Gastrocnemius medialis (tissue), 4 donors: ENCODE data around the gene KIF26B.

Experiments
- POLR2A ChIP-seq, 2 donors: fragments of 450-650 bp; IDR thresholded peaks; one replicate each; pipeline ENCODE4 v1.6.1; 2017; ENCODE audit warnings: antibody characterized with exemption in 2 of 2, mild to moderate bottlenecking in 2 of 2, moderate library complexity in 2 of 2
- TF ChIP-seq, protein P1 (sequence below), 5 experiments: fragments of 450-650 bp in 3 of 5; fragments of 200-600 bp in 2 of 5; sonication (generic) in 2 of 5; IDR thresholded peaks in 4 of 5; conservative IDR thresholded peaks in 1 of 5; 1 replicate in 4 of 5; 2 replicates in 1 of 5; pipeline ENCODE4 v1.5.1; 2016 to 2019; ENCODE audit warnings: antibody characterized with exemption in 5 of 5, mild to moderate bottlenecking in 3 of 5, moderate library complexity in 3 of 5

- TF ChIP-seq, protein P1, sequence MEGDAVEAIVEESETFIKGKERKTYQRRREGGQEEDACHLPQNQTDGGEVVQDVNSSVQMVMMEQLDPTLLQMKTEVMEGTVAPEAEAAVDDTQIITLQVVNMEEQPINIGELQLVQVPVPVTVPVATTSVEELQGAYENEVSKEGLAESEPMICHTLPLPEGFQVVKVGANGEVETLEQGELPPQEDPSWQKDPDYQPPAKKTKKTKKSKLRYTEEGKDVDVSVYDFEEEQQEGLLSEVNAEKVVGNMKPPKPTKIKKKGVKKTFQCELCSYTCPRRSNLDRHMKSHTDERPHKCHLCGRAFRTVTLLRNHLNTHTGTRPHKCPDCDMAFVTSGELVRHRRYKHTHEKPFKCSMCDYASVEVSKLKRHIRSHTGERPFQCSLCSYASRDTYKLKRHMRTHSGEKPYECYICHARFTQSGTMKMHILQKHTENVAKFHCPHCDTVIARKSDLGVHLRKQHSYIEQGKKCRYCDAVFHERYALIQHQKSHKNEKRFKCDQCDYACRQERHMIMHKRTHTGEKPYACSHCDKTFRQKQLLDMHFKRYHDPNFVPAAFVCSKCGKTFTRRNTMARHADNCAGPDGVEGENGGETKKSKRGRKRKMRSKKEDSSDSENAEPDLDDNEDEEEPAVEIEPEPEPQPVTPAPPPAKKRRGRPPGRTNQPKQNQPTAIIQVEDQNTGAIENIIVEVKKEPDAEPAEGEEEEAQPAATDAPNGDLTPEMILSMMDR (IDR thresholded peaks at IDR 0.05 in 4 of 5, conservative IDR thresholded peaks at IDR 0.05 in 1 of 5), result no peak
- TF ChIP-seq POLR2A (IDR thresholded peaks at IDR 0.05), result no peak
Measured at GRCh38 chr1:245475126-245475525, 320.3 kb downstream of the KIF26B start.
